Measurements from ENCODE around the gene LDLRAD4. TPM values are rescaled to one million over a fixed set of nuclear protein-coding genes. Genes with fewer than 3 reads are reported as not detected.
A peak's percentile ranks its signal among the peaks of the same experiment; 100 is the strongest.

The LDLRAD4 gene
- total RNA-seq, 1 experiment from 2014 or later, result 15.5 TPM

DNA sequence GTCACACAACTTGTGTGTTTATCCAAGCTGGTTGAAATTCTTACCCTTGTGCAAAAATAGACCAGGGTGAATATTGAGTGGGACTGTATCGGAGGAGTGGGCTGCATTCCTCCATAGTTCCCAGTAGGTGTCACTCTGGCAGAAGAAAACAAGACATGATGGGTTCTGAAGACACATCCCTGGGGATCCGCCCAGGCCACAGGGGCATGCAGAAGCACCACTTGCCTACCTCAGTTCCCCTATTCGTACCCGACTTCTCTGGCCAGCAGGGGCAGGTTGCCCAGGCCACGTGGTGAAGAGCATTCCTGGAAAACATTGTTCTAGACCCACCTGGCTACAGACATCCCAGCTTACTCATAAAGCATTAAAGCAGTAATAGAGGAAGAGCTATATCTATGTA, 339.6 kb downstream of the LDLRAD4 start:
- DNase-seq (ENCODE audit: low read depth, low spot score), result peak; percentile 76
- in situ Hi-C loops (cut with HindIII; ENCODE audit: low pct_unique_long_range_greater_than_20kb, low sequenced_read_pairs), result no loop called here

DNA sequence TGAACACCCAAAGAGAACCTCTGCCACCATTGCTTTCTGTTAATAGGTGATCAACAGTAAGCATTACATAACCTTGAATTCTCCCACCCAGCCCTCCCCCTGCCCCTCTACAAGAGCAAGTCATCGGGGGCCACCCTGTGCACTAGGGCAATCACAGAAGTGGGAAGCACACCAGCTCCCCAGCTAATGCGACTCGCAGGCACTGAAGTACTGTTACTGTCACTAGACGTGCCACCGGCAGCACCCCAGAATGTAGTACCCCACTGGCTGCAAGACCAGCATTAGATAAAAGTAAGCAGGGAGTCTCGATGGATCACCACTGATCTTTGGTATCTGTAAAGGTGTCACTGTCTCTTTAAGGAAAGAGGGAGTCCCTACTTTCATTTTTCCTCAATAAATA, 340.2 kb downstream of the LDLRAD4 start:
- no peak for DNase-seq (ENCODE audit: low read depth, low spot score)
- in situ Hi-C loops (cut with HindIII; ENCODE audit: low pct_unique_long_range_greater_than_20kb, low sequenced_read_pairs), result no loop called here

DNA sequence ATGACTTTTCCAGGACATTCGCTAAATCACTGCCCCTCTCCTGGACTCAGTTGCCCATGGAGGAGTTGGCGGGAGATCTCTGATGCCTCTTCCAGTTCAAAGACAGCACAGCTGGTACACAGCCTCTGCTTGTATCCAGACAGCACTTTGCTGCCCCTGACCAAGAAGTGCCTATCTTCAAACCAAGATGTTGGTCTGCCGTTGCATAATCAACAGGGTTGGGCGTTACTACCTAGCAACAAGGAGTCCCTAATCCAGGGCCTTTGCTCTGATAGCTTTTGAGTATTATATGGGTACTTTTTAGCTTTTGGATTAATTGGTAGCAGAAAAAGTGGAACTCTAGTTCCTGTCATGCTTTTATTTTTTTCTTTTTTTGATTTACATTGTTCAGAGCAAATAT, 341.2 kb downstream of the LDLRAD4 start:
- in situ Hi-C loops (cut with HindIII; ENCODE audit: low pct_unique_long_range_greater_than_20kb, low sequenced_read_pairs), result no loop called here

DNA sequence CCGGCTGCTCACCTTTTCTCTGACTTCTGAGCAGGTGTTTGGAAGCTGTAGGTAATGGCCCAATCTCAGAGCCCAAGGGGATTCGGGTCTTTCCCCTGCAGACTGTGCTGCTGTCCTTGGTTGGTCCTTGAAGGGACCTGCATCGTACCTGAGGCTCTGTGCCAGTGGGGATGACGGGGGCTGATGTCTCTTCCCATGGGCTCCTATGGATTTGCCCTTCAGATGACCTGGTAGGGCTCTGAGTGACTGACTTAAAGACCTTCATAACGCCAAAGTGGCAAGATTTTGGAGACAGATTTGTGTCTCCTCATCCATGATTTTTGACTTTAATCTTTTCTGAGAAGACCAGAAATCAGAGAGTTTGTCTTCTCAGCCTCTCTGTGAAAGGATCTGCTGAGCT, 341.7 kb downstream of the LDLRAD4 start:
- in situ Hi-C loops (cut with HindIII; ENCODE audit: low pct_unique_long_range_greater_than_20kb, low sequenced_read_pairs), result no loop called here
- DNase-seq (ENCODE audit: low read depth, low spot score), result no peak

More for the DNA sequence above, 341.2 kb downstream of the LDLRAD4 start:
- DNase-seq (ENCODE audit: low read depth, low spot score), result no peak

DNA sequence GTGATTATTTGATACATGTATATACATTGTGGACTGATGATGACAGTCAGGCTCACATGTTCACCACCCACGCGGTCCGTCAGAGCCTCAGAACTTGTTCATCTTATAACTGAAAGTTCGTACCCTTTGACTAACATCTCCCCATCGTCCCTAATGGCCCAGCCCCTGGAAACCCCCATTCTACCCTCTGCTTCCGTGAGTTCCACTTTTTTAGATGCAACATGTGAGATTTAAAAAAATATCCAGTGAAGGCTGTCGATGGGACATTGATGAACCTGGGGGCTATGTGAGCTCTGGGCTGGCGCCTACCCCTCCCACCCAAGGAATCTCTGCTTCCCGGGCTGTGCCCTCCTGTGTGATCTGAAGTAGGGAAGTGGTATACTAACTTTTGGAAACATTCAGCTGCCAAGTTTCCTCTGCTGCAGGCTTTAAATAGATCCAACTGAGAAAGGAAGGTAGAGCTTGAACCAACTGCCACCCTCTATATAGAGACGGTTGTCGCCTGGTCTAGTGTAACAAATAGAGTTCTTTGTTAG, 344.0 kb downstream of the LDLRAD4 start:
- peak; percentile 44 for DNase-seq (ENCODE audit: low read depth, low spot score)
- in situ Hi-C loops (cut with HindIII; ENCODE audit: low pct_unique_long_range_greater_than_20kb, low sequenced_read_pairs), result no loop called here

DNA sequence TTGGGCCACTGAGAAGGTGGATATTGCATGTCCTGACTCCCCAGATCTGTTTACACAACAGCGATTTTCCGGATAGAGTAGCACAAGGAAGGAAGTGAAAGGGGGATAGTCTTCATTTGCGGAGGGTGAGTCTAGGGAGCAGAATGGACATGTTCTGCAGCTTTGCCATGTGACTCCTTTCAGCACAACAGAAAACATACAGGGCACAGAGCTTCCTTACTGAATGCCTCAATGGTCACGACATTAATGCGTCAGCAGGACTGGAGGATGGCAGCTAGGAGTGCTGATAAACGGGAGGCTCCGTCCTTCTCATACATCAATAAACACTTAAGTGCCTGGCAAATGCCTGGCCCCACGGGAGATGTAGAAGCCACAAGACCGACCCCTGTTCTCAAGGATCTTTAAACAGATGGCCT, 344.8 kb downstream of the LDLRAD4 start:
- DNase-seq (ENCODE audit: low read depth, low spot score), result peak; percentile 92
- in situ Hi-C loops (cut with HindIII; ENCODE audit: low pct_unique_long_range_greater_than_20kb, low sequenced_read_pairs), result no loop called here

DNA sequence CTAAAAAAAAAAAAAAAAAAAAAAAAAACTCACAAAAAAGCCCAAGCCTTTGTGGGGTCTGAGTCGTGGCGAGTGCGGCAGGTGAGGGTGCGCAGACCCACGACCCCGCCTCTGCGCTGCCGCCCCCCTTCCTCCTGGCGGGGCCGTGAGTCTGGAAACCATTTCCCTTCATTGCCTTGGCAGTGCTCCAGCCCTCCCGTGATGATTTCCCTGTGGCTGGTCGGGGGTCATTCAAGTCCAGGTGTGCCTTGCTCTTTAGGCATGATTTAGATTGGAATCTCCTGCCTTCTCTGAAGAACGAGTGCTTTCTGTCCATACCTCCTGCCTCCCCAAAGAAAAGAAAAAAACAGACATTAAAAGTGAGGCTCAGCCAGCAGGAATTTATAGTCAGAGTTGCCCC, 346.0 kb downstream of the LDLRAD4 start:
- DNase-seq (ENCODE audit: low read depth, low spot score), result no peak
- in situ Hi-C loops (cut with HindIII; ENCODE audit: low pct_unique_long_range_greater_than_20kb, low sequenced_read_pairs), result no loop called here

DNA sequence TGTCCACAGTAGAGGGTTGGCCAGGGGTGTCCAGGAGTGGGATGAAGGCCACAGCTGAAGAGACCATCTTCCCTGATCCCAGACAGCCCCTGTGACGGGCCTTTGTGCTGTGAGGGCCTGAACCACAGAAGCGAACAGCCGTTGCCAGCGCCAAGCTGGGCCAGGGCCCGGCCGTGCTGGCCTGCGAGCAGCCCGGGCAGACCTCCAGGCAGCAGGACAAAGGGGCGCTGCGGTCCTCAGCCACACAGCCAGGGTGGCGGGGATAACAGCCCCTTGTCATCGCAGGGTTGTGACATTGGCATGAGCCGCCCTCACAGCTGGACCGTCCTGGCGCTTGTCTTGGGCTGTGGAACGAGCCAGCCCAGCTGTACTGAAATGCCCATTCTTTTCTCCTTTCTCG, 346.7 kb downstream of the LDLRAD4 start:
- in situ Hi-C loops (cut with HindIII; ENCODE audit: low pct_unique_long_range_greater_than_20kb, low sequenced_read_pairs), result no loop called here
- DNase-seq (ENCODE audit: low read depth, low spot score), result no peak

DNA sequence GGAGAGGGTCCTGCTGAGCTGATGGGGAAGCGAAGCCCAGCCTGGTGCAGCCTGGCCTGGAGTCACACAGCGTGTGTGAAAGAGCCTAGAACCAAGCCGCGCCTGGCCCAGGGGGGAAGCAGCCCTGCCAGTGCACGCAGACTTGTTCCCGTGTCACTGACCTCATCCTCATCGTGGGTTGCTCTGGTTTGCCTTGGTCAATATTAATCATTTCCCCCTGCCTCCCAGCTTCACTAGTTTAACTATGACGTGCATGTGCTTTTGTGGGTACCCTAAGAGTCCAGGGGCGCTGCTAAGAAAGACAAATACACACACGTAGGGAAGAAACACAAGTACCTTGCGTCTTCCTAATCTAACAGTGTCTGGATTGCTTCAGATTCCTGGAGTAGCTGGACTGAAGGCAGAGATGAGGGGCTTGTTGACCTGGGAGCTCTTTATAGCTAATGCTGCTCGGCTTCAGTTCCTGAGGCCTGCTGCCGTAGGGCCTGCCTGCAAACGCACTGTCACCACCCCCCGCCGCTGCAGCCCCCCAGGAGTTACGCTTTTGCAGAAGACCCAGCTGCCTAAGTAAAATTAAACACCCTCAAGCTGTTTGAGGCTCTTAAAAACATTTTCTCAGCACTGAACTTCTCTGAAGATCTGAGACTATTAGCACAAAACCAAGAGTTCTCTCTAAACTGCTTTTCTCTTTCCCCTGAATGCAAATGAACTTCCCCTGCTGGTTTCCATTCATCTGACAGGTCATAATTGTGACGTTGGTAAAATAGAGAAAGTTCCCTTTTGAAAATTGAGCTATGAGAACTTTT, 348.6 kb downstream of the LDLRAD4 start:
- DNase-seq (ENCODE audit: low read depth, low spot score), result no peak
- in situ Hi-C loops (cut with HindIII; ENCODE audit: low pct_unique_long_range_greater_than_20kb, low sequenced_read_pairs), result no loop called here

DNA sequence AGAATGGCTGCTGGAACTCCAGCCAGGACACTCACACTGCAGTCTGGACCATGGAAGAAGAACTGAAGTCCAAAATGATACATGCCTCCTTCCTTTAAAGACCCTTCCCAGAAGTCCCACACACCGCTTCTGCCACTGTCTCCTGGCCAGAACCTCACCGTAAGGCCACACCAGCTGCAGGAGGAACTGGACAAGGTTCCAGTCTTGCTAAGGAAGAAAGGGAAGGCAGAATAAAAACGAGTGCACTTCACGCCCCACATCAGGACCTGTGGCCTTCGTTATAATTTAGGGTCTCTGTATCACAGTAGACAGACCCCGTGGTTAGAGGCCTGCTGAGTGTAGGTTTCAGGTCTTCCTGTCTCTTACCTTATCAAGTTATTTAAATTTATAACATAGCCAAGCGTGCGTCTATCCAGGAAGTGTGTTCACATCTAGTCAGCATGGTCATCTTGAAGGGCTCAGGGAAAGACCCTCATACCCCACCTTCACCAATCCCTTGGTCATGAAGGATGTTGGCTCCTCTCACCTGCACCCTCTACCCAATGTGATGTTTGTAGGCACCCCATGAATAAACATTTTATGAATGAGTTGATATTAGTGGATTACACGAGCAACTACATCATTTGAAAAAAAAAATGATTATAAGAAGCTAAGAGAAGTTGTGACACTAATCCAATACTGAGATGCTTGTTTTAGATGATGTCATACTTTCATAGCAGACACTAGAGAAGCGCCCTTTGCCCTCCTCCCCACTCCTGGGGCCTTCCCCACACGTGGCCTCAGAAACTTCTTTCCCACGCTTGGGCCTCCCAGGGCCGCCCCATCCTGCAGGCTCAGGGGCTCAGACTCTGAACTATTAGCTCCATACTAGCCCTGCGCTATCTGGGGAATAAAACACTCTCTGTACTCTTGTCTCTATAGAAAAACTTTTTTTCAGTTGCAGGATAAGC, 350.2 kb downstream of the LDLRAD4 start:
- DNase-seq (ENCODE audit: low read depth, low spot score), result no peak
- in situ Hi-C loops (cut with HindIII; ENCODE audit: low pct_unique_long_range_greater_than_20kb, low sequenced_read_pairs), result no loop called here

DNA sequence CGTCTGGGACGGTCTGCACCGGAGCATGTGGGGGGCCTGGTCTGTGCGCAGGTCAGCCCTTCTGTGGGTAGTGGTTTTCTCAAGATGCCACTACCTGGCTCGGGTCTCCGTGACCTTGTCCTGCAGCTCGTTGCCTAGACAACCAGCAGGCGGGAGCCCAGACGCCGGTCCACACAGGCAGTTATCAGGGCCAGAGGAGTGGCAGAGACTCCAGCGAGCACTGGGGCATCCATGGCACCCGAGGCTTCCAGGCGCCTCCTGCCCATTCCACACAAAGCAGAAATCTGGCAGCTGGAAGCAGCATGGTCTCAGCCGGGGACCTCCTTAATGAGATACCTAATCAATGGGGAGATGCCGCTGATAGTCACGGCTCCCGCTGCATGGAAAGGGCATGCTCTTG, 351.7 kb downstream of the LDLRAD4 start:
- DNase-seq (ENCODE audit: low read depth, low spot score), result no peak
- in situ Hi-C loops (cut with HindIII; ENCODE audit: low pct_unique_long_range_greater_than_20kb, low sequenced_read_pairs), result no loop called here

DNA sequence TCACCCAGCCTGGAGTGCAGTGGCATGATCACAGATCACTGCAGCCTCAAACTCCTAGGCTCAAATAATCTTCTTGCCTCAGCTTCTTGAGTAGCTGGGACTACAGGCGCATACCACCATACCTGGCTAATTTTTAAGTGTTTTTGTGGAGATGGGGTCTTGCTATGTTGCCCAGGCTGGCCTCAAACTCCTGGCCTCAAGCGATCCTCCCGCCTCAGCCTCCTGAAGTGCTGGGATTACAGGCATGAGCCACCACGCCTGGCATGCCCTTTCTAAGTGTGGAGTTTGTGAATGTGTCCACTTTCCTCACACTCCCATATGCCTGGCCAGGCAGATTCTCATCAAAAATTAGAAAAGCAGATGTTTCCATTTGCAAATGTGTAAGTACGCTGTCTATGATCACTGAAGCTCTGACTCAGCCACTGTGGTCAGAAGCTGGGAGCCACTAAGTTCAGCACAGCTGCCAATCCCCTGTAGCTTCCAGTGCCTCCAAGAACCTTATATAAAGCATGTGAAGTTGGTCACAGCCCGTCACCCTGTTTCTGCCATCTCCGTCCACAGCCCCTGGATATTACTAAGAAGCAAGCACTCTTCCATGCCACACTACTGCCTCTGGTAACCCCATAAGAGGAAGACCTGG, 352.4 kb downstream of the LDLRAD4 start:
- no peak for DNase-seq (ENCODE audit: low read depth, low spot score)
- in situ Hi-C loops (cut with HindIII; ENCODE audit: low pct_unique_long_range_greater_than_20kb, low sequenced_read_pairs), result no loop called here

DNA sequence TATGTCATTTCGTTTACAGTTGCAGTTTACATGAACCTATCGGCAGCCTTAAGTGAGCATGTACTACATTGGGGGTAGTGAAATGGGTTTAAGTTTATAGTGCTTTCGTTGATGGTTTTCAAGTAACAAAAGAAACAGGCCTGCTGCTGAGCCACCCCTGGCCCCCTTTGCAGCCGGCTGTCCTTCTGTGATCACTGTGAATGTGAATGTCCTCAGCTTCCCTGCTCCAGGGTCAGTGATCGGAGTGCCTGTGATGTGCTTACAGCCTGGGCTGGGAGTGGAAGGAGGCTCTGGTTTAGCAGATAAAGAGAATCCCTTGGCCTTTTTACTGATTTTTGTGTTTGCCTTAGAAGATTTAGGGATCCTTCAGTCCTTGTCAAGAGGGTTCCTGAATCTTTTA, 353.6 kb downstream of the LDLRAD4 start:
- in situ Hi-C loops (cut with HindIII; ENCODE audit: low pct_unique_long_range_greater_than_20kb, low sequenced_read_pairs), result no loop called here

DNA sequence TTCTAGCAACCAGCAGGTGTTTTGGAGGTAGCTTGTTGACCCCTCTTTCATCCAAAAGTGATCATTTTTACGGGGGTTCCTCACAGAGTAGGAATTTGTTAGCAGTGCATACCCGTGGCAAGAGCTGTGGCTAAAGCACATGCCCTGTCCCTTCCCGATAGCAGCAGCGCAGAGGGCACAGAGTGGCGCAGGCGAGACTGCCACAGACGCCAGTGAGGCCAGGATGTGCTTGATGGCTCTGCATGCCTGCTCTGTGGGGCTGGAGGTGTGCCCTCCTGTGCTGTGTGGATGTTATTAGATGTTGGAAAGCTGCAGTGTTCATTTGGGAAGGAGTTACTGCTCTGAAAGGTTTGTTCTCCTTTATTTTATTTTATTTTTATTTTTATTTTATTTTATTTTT, 354.2 kb downstream of the LDLRAD4 start:
- in situ Hi-C loops (cut with HindIII; ENCODE audit: low pct_unique_long_range_greater_than_20kb, low sequenced_read_pairs), result no loop called here

More for the DNA sequence above, 353.6 kb downstream of the LDLRAD4 start:
- no peak for DNase-seq (ENCODE audit: low read depth, low spot score)

DNA sequence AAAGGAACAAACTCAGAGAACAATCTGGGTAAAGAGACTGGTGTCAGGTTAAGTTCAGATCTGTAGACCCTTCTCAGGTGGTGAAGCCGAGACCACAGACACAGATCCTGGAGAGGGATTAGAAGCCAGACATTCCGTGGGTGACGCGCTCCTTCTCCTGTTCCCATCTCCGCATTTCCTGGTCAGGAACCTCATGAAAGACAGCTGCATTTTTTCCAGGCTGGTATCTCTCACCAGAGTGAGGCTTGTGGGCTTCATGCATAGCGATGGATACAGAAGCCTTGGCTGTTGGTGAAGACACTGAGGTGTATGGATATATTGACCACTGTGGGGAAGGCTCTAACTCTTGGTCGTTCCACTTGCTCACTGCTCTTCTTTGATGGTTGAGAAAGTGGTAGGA, 355.2 kb downstream of the LDLRAD4 start:
- no peak for DNase-seq (ENCODE audit: low read depth, low spot score)
- in situ Hi-C loops (cut with HindIII; ENCODE audit: low pct_unique_long_range_greater_than_20kb, low sequenced_read_pairs), result no loop called here

More for the DNA sequence above, 354.2 kb downstream of the LDLRAD4 start:
- no peak for DNase-seq (ENCODE audit: low read depth, low spot score)

DNA sequence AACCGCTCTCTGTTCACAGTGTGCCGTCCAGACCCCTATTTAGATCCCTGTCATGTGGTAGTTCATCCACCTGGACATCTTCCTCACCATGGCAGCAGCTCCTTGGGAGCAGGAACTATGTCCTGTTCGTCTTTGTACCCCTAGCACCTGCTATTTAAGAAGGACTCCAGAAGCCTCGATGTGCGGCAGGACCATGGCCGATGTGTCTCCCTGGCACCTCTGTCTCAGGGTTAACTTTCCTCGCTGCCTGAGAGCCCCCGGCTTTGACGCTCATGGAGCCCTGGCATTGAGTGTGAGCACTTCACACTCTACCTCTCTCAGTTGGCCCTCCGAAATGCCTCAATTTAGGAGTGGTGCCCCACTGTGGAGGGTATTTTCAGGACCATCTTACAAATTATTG, 355.8 kb downstream of the LDLRAD4 start:
- DNase-seq (ENCODE audit: low read depth, low spot score), result no peak
- in situ Hi-C loops (cut with HindIII; ENCODE audit: low pct_unique_long_range_greater_than_20kb, low sequenced_read_pairs), result no loop called here

DNA sequence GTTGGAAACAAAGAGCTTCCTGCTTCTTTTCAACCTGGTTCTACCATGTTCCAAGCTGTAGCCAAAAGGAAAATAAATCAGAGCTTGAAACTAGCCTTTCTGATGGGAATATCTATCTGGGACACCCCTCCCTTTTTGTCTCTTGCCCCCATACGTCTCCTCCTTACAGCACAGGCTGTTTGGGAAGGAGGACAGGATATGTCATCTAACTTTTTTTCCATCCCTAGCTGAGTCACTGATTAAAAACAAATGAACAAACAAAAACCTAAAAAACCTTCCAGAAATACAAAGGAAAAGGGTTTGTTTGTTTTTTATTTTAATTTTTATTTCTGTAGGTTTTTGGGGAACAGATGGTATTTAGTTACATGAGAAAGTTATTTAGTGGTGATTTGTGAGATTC, 356.2 kb downstream of the LDLRAD4 start:
- no peak for DNase-seq (ENCODE audit: low read depth, low spot score)
- in situ Hi-C loops (cut with HindIII; ENCODE audit: low pct_unique_long_range_greater_than_20kb, low sequenced_read_pairs), result no loop called here

DNA sequence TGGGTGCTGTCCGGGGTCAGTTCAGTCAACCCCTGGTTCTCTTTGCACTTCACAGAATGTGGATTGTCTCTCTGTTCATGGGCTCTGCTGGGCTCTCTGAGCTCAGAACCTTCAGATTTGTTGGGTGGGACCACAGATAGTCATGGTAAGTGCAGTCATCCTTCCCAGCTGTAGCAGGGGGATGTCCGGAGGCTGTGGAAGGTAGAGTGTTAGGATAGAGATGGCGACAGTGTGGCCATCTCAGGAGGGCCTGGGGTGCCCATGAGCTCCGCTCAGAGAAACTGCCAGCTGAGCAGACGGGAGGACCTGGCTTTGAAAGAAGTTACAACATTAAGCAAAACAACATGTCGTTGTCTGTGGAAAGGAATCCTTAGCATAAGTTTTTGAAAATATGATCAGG, 358.0 kb downstream of the LDLRAD4 start:
- in situ Hi-C loops (cut with HindIII; ENCODE audit: low pct_unique_long_range_greater_than_20kb, low sequenced_read_pairs), result no loop called here
- no peak for DNase-seq (ENCODE audit: low read depth, low spot score)

Data from SK-MEL-5 (cell line).